Vagina (tissue), 2 donors: ENCODE results near the gene TMEM130.

Experiments used
- CTCF ChIP-seq, 3 experiments: fragments of 450-650 bp in 2 of 3; fragments of 200-600 bp in 1 of 3; sonication (generic) in 1 of 3; IDR thresholded peaks; one replicate each; pipeline ENCODE4 v1.5.1; 2017 to 2019; ENCODE audit warnings: antibody characterized with exemption in 3 of 3, mild to moderate bottlenecking in 2 of 3, moderate library complexity in 2 of 3
- POLR2A ChIP-seq, 2 donors: fragments of 450-650 bp; IDR thresholded peaks; one replicate each; pipeline ENCODE4 v1.6.1; 2017; ENCODE audit warnings: antibody characterized with exemption in 2 of 2, mild to moderate bottlenecking in 2 of 2, moderate library complexity in 2 of 2

- TF ChIP-seq CTCF (IDR thresholded peaks at IDR 0.05) (no peak), POLR2A (IDR thresholded peaks at IDR 0.05) (no peak)
Observed at GRCh38 chr7:98917331-98917730, 47.5 kb upstream of the TMEM130 start.
